GM19452 (cell line): ENCODE measurements around the gene TRPC6.

Experiments
- ATAC-seq: cut with Tn5 transposase; IDR thresholded peaks from one replicate; pipeline ENCODE4 v1.9.1; 2021; ENCODE audit not compliant: unreplicated experiment

The TRPC6 gene

DNA sequence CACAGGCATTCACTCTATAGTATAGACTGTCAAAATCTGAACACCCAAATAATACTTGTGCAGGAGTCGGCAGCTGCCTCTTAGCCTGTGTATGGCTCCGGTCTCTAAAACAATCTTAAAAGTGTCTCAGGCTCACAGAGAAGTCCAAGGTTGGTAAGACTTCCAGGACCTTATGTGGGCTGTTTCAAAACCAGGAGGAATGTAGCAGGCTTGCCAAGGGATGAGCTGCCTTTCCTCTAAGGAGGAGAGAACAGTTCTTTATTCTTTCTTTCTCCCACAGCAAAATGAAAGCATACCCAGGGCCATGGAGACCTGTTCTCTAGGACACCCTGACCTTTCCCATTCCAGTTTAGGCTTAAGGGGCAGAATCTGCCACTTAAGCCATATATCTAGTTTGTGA is 176.5 kb downstream of the TRPC6 start:
- ATAC-seq: no peak
